Measurements from ENCODE around the gene CKAP2.
"Not testable (repeated sequence)": the region's sequence is repeated elsewhere in the genome, so short reads cannot be mapped to it uniquely, and the experiment has no call there.

CKAP2 gene

GRCh38 chr13:52454820-52455676, at the start of gene CKAP2:
TSS of gene CKAP2 (plus strand) at chr13:52455478. CDS start at chr13:52455557, 79 bp downstream.
- peak; percentile 68 for DNase-seq (ENCODE audit: low read depth)

DNA sequence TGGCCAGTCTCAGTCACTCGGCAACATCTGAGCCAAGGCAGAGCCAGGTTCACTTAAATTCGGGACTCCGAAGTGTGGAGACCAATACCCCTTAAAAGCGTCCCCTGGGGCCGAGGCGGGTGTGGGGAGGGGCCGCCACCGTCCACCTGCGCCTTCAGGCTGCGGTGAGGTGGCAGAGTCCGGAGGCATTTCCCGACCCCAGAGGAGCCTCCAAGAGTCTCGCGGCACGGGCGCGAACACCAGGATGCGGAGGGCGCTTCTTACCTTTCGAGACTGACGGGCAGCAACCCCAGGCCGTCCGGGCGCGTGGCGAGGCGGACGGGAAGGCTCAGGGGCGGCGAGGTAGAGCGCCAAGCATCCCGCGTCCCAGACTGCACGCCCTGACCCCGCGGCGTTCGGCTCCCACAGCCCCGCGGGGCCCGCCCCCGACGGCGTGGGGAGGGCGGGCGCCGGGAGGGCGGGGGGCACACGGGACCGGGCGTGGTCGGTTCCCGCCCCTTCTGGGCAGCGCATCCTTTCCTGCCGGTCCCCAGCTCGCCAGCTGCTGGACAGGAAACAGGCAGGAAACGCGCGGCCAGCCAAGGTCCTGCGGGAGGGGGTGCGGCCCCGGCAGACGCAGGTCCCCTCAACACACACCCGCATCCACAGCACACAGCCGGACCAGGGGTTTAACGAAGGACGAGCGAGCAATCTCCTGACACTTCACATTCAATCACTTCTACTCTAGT, 49.3 kb upstream of the CKAP2 start, which contains the start of gene THSD1:
THSD1 (minus strand) TSS at position 406 of the 728 bp plus-strand sequence. CDS start 3,572 bp downstream, outside the sequence.
- peak; percentile 0 for DNase-seq (ENCODE audit: low read depth)

- DNase-seq (ENCODE audit: low read depth) = no peak
Observed at GRCh38 chr13:52406629-52407028, 48.6 kb upstream of the CKAP2 start.

DNA sequence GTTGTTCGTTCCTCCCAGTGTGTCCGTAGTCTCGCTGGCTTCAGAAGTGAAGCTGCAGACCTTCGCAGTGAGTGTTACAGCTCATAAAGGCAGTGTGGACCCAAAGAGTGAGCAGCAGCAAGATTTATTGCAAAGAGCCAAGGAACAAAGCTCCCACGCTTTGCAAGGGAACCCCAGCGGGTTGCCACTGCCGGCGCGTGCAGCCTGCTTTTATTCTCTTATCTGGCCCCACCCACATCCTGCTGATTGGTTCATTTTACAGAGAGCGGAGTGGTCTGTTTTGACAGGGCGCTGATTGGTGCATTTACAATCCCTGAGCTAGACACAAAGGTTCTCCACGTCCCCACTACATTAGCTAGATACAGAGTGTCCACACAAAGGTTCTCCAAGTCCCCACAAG, 47.8 kb upstream of the CKAP2 start:
- not testable (repeated sequence) for DNase-seq (ENCODE audit: low read depth)

GRCh38 chr13:52408071-52408658, 47.1 kb upstream of the CKAP2 start:
- not testable (repeated sequence) for DNase-seq (ENCODE audit: low read depth)

DNA sequence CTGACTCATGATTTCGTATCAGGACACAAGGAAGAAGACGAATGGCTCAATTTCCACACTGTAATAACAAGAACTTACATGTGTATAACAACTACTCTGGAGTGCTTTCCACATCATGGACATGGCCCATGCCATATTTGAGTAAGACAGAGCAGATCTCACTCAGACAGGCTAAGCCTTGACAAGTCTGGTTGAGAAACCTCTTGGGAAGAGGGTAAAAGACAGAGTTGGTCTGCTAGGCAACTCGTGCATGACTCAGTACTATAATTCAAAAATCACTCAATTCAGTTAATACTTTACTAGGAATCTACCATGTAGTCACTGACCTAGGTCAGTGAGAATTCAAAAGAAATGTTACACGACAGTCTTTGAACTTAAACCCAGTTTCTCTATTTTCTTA, 43.6 kb upstream of the CKAP2 start:
- DNase-seq (ENCODE audit: low read depth) = no peak

- DNase-seq (ENCODE audit: low read depth) = no peak
Observed at GRCh38 chr13:52412128-52412527, 43.1 kb upstream of the CKAP2 start.

DNA sequence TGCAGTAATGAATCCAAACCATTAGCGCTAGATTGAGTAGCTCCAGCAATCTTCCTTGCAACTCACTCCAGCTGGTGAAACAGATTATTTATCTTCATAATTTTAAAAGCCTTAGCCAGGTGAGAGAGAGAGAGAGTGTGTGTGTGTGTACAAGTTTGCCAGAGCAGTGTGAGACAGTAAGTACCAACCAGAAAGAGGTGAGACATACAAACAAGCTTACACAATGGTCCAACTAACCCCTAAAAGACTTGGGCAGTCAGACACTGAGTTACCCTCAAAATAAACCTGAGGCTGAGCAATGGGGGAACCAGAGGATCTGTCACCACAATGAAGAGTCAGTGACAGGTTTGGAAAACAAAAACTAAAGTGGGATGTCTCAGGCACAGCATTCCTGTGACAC, 41.2 kb upstream of the CKAP2 start:
- no peak for DNase-seq (ENCODE audit: low read depth)

GRCh38 chr13:52414963-52415362, 40.3 kb upstream of the CKAP2 start:
- DNase-seq (ENCODE audit: low read depth) = no peak

DNA sequence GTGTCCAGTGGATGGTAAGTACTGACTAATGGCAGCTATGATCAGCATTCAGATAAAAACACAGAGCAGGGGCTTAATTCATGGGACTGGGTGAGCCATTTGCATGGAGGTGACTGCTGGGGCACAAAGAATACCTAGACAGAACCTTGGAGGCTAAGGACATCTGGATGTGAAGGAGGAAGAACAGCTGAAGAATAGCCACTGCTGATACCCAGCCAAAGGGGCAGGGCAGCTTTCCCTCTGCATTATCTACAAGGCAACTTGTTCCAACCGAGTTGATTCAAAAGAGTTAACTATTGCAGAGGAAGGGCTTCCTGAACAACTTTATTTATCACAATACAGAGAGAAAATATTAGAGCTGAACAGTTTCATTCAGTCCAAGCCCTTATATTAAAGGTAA, 36.2 kb upstream of the CKAP2 start:
- no peak for DNase-seq (ENCODE audit: low read depth)

GRCh38 chr13:52421216-52421615, 34.1 kb upstream of the CKAP2 start:
- no peak for DNase-seq (ENCODE audit: low read depth)

GRCh38 chr13:52428295-52428694, 27.0 kb upstream of the CKAP2 start:
- no peak for DNase-seq (ENCODE audit: low read depth)

GRCh38 chr13:52432456-52432855, 22.8 kb upstream of the CKAP2 start:
- DNase-seq (ENCODE audit: low read depth) = no peak

DNA sequence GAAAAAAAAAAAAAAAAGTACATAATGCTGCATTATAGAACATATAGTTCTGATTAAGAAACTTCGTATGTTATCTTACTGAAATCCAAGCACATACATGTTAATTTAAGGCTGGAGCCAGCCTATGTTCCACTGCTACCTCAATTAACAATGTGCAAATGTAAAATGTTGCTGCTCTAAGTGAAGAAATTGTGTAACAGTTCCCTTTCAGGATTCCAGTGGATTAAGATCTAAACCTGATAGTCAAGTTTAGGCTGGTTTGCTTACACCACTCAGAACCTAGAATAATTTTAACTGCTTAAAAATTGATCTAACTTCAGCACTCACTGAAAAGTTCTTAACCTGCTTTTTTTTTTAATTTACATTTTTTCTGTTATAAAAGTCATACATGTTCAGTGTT, 9.0 kb upstream of the CKAP2 start:
- DNase-seq (ENCODE audit: low read depth) = no peak

DNA sequence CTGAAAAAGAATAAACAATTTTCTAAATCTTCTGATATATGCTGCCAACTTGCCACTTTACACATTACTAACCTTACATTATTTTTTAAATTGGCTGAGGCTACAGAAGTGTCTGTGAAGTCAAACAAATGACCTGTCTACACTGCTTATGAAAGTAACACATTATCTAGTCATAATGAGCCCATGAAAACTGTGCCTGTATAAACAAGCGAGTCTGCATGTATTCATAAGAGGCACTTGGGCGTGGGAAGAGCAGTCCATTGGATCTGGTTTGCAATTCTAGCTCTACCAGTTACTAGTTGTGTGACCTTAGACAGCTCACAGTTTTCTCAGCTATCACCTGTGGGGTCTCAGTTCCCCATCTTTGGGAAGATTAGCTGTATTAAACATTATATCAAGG, 7.9 kb upstream of the CKAP2 start:
- no peak for DNase-seq (ENCODE audit: low read depth)

DNA sequence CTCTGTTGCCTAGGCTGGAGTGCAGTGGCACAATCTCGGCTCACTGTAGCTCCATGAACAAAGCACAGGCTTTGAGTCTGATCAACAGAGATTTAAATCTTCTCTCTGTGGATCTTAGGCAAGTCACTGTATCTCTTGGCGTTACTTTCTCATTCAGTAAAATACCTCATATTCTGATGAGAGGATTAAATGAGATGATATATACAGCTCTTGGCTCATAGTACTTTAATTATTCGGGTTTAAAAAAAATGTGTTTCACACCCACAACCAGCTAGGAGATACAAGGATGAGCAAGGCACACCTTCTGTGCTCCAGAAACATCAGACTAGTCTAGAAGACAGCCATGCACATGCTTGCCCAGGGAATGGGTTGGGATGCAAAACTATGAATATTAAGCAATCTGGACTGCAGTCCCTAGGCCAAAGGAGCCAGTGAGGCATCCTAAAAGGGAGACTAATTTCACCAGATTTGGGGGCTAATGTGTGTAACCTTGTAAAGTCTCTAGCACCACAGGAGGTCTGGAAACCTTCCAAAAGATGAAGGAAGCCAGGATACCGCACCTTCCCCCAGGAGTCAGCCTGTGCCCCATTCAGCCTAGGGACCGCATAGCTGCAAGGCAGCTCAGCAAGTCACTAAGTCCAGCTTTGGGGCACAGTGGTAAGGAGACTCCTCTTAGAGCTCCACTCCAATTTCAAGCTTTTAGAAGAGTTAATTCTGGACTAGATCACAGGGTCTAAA, 7.3 kb upstream of the CKAP2 start:
- DNase-seq (ENCODE audit: low read depth) = no peak

DNA sequence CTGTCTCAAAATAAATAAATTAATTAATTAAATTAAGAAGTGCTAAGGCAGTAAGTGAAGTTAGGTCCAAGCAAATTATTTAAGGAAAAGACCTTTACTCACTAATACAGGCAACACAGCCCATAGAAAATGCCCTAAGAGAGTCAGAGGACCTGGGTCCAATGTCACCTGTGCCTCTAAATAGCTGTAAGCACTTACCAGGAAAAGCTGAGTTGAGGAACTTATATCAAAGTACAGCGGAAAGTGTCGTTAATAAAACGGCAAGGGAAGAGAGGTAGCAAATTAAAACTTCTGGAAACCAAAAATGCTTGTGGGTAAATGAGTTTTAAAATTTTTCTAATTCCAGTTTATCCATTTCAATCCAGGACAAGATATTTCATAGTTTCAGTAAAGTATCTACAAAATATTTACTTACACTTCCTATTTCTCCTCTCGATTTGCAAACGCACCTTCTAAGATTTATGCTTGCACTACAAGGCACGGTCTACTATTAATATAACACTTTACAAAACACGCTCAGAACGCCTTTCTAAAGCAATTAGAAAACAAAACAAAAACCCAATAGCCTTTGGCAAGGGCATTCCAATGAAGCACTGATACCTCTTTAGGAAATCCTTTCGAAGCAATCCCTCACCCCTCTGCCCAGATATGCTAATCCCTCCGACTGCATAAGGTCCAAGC, 5.8 kb upstream of the CKAP2 start:
- no peak for DNase-seq (ENCODE audit: low read depth)

DNA sequence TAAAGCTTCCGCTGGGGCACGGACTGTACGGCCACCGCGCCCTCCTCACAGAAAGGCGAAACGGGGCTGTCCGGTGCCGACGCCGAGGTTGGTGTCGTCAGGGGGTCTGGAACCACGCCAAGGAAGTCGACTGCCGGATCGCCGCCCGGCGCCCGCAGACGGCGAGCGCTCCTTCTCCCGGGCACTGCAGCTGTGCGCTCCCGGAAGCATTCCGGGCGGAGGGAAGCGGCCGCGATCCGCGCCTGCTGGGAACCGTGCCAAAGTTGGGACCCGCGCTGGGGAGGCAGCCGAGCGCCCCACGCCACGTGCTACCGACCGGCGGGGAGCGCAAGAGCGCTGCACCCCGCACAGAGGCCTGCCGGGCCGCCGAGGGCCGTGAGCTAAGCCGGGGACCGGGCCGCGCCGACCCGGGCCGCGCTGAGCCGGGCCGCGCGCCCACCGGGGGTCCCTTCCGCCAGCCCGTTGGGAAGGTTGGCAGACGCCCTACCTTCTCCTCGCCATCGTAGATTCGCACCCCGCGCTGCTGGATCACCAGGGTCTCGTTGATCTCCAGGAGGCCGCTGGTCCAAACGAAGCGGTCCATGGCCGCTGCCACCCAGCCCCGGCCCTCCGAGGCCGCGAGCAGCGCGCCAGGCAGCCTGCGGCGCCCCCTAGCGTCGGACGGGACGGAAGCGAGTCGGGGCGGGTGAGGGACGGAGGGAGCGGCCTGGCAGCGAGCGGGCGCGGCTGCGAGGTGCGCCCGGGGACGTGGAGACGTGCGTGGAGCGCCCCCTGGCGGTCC, 5.1 kb upstream of the CKAP2 start, which contains the start of gene VPS36:
VPS36 (minus strand) TSS at position 623 of the 781 bp plus-strand sequence; CDS start at position 583, 40 bp downstream.
- peak; percentile 97 for DNase-seq (ENCODE audit: low read depth)

DNA sequence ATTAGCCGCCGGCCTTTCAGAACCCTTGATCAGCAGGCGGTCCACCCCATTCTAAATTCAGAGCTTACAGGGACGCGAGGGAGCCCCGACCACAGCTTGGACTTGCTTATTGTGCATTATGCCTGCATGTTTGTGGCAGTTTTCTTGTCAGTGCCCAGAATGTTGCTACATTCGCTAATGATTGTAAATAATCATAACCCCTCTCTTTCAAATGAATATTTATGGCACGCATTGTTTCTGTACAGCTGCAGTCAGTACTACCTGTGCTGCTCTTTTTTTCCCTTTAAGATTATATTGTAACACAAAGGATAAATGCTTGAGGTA, 4.5 kb upstream of the CKAP2 start:
- no peak for DNase-seq (ENCODE audit: low read depth)

GRCh38 chr13:52451135-52451804, 4.0 kb upstream of the CKAP2 start:
- no peak for DNase-seq (ENCODE audit: low read depth)

Data from stimulated activated CD8-positive, alpha-beta memory T cell treated with anti-CD3 and anti-CD28 coated beads, Interleukin-15, amount 100 ng/mL, for 24 hours (primary cell).